ENCODE results near the gene LRP4.

The LRP4 gene

GRCh38 chr11:46889689-46890475 is 28.5 kb downstream of the LRP4 start:
- peak; percentile 90 for TF ChIP-seq CTCF (conservative IDR thresholded peaks at IDR 0.05; ENCODE audit: control insufficient read depth, insufficient read depth, low read depth, low read length)
- DNase-seq (ENCODE audit: low read depth): peak; percentile 75
- no peak overlapping the region for H3K4me3 ChIP-seq (ENCODE audit: control insufficient read depth, low read depth, low read length)

GRCh38 chr11:46889251-46889650 is 29.1 kb downstream of the LRP4 start:
- no peak overlapping the region for H3K4me3 ChIP-seq (ENCODE audit: control insufficient read depth, low read depth, low read length)
- no peak for DNase-seq (ENCODE audit: low read depth)
- TF ChIP-seq CTCF (conservative IDR thresholded peaks at IDR 0.05; ENCODE audit: control insufficient read depth, insufficient read depth, low read depth, low read length): no peak

- no peak for DNase-seq (ENCODE audit: low read depth)
- no peak for TF ChIP-seq CTCF (conservative IDR thresholded peaks at IDR 0.05; ENCODE audit: control insufficient read depth, insufficient read depth, low read depth, low read length)
- H3K4me3 ChIP-seq (ENCODE audit: control insufficient read depth, low read depth, low read length): no peak overlapping the region
Measured at GRCh38 chr11:46888636-46889035, 29.7 kb downstream of the LRP4 start.

GRCh38 chr11:46886211-46886610 is 32.1 kb downstream of the LRP4 start:
- DNase-seq (ENCODE audit: low read depth): no peak
- H3K4me3 ChIP-seq (ENCODE audit: control insufficient read depth, low read depth, low read length): no peak overlapping the region
- TF ChIP-seq CTCF (conservative IDR thresholded peaks at IDR 0.05; ENCODE audit: control insufficient read depth, insufficient read depth, low read depth, low read length): no peak

- no peak overlapping the region for H3K4me3 ChIP-seq (ENCODE audit: control insufficient read depth, low read depth, low read length)
- DNase-seq (ENCODE audit: low read depth): no peak
- no peak for TF ChIP-seq CTCF (conservative IDR thresholded peaks at IDR 0.05; ENCODE audit: control insufficient read depth, insufficient read depth, low read depth, low read length)
Measured at GRCh38 chr11:46879056-46879585, 39.2 kb downstream of the LRP4 start.

- no peak for TF ChIP-seq CTCF (conservative IDR thresholded peaks at IDR 0.05; ENCODE audit: control insufficient read depth, insufficient read depth, low read depth, low read length)
- no peak for DNase-seq (ENCODE audit: low read depth)
- no peak overlapping the region for H3K4me3 ChIP-seq (ENCODE audit: control insufficient read depth, low read depth, low read length)
Measured at GRCh38 chr11:46877580-46877979, 40.8 kb downstream of the LRP4 start.

Data from fibroblast of mammary gland (primary cell).